CD4-positive, alpha-beta T cell treated with Interleukin-6 at 100 ng/mL for 8 hours (primary cell): ENCODE results near the gene CLEC16A.
"Not testable (repeated sequence)": the region's sequence is repeated elsewhere in the genome, so short reads cannot be mapped to it uniquely, and the experiment has no call there.

Source experiments
- DNase-seq: peaks from one replicate; pipeline ENCODE4 v3.0.0-alpha.2; 2020; ENCODE audit warnings: mixed read lengths, low spot score

CLEC16A gene

GRCh38 chr16:10923650-10924214, 20.6 kb upstream of the CLEC16A start:
- no peak for DNase-seq

- DNase-seq = not testable (repeated sequence)
Measured at GRCh38 chr16:10925285-10925684, 19.1 kb upstream of the CLEC16A start.

- no peak for DNase-seq
Measured at GRCh38 chr16:10926094-10926493, 18.3 kb upstream of the CLEC16A start.

- DNase-seq = no peak
Measured at GRCh38 chr16:10926867-10927266, 17.5 kb upstream of the CLEC16A start.

GRCh38 chr16:10927497-10928112, 16.8 kb upstream of the CLEC16A start:
- no peak for DNase-seq

- not testable (repeated sequence) for DNase-seq
Measured at GRCh38 chr16:10929097-10929496, 15.3 kb upstream of the CLEC16A start.

GRCh38 chr16:10929853-10930754, 14.3 kb upstream of the CLEC16A start:
- DNase-seq = no peak

GRCh38 chr16:10930755-10931093, 13.6 kb upstream of the CLEC16A start:
- DNase-seq = no peak

- DNase-seq = no peak
Measured at GRCh38 chr16:10931134-10931533, 13.2 kb upstream of the CLEC16A start.

GRCh38 chr16:10931977-10932632, 12.3 kb upstream of the CLEC16A start:
- DNase-seq = no peak

GRCh38 chr16:10932959-10933710, 11.2 kb upstream of the CLEC16A start:
- DNase-seq = no peak

GRCh38 chr16:10933865-10934264, 10.5 kb upstream of the CLEC16A start:
- DNase-seq = no peak

- DNase-seq = no peak
Measured at GRCh38 chr16:10934325-10935107, 9.8 kb upstream of the CLEC16A start.

- DNase-seq = no peak
Measured at GRCh38 chr16:10935226-10935915, 9.0 kb upstream of the CLEC16A start.

- no peak for DNase-seq
Measured at GRCh38 chr16:10936272-10936984, 7.9 kb upstream of the CLEC16A start.

GRCh38 chr16:10937068-10937859, 7.1 kb upstream of the CLEC16A start:
- no peak for DNase-seq

- DNase-seq = no peak
Measured at GRCh38 chr16:10938321-10938720, 6.0 kb upstream of the CLEC16A start.

- DNase-seq = no peak
Measured at GRCh38 chr16:10938796-10939648, 5.3 kb upstream of the CLEC16A start.
